WI38 (cell line): Measurements from ENCODE around the gene CDC7.

Experiments used
- H3K4me3 ChIP-seq: 2 replicates; pipeline ENCODE4 v1.5.1; 2011; ENCODE audit warnings: low read depth, mild to moderate bottlenecking, control low read depth, low read length
- TF ChIP-seq, protein P1 (sequence below): IDR thresholded peaks from 2 replicates; pipeline ENCODE4 v1.5.1; 2012; ENCODE audit warnings: low read depth, mild to moderate bottlenecking, control low read depth, low read length

Gene CDC7

DNA sequence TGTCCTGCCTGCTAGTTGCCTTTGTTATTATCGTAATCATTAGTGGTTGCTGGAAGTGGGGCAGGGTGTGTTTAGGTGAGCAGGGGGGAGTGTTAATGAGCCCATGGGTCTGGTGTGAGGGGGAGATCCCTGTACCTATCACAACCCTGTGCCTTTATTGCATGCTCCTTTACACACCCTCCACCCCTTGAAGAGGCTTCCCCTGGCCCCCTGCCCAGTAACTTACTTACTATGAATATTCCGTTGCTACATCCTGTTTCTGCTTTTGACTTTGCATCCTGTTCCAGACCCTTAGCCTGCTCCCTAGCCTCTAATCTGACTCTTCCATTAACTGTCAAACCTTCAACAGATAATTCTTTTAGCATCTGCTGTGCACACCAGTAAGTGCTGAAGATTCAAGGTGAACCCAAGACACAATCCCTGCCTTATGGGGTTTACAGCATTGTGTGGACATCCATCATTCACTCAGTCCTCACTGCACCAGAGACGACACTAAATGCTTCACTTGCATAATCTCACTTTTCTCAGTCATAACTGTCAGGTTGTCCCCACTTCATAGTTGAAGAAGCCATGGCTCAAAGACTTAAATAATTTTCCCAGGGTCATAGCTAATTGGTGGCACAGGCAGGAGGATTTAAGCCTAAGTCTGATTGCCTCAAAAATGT is 47.9 kb downstream of the CDC7 start:
- TF ChIP-seq, protein P1, sequence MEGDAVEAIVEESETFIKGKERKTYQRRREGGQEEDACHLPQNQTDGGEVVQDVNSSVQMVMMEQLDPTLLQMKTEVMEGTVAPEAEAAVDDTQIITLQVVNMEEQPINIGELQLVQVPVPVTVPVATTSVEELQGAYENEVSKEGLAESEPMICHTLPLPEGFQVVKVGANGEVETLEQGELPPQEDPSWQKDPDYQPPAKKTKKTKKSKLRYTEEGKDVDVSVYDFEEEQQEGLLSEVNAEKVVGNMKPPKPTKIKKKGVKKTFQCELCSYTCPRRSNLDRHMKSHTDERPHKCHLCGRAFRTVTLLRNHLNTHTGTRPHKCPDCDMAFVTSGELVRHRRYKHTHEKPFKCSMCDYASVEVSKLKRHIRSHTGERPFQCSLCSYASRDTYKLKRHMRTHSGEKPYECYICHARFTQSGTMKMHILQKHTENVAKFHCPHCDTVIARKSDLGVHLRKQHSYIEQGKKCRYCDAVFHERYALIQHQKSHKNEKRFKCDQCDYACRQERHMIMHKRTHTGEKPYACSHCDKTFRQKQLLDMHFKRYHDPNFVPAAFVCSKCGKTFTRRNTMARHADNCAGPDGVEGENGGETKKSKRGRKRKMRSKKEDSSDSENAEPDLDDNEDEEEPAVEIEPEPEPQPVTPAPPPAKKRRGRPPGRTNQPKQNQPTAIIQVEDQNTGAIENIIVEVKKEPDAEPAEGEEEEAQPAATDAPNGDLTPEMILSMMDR: no peak
- no peak overlapping the region for H3K4me3 ChIP-seq

DNA sequence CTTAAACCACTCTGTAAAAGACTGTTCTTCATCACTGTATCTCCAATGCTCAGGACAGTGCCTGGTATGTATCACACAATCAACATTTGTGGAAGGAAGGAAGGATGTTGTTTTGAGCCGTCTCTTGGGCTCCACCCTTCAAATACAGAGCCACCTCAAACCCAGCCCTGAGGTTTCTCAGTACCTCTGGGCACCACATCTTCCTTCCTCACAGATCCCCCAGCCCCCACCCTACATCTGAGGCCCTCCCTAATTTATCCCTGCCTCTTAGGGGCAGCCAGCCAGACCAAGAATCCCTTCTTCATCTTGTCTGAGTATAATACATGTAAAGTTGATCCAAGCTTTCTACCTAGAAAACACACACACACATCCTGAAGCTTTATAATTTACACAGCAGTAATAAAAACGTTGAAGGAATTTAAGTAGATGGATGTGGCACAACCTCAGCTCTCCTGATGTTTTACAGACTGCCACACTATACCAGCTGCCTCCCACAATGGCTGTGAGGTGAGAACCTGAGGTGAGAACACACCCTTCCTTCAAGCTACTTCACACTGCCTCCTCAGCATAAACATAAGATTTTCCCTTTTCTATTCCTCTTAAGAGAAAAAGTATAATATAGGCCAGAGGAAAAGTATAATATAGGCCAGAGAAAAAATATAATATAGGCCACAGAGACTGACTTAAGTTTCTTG is 48.5 kb downstream of the CDC7 start:
- no peak overlapping the region for H3K4me3 ChIP-seq

DNA sequence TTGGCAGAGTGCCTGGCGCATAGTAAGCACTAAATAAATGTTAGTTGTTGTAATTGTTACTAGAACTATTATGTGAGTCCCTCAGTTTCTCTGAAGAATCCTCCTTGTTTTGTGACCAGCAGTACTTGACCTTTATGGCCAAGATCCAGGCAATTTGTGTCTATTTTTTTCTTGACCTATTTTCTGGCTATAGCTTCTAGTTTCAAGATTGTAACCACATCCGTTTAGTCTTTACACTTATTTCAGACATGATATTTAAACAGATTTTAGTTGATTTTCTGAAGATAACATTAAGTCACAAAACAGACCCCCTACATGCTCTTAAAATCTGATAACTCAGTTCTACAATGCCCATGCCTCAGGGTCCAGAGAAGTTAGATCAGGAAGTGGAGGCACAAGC is 50.3 kb downstream of the CDC7 start:
- TF ChIP-seq, protein P1: no peak
- no peak overlapping the region for H3K4me3 ChIP-seq

More for the DNA sequence above, 48.5 kb downstream of the CDC7 start:
- TF ChIP-seq, protein P1: no peak

DNA sequence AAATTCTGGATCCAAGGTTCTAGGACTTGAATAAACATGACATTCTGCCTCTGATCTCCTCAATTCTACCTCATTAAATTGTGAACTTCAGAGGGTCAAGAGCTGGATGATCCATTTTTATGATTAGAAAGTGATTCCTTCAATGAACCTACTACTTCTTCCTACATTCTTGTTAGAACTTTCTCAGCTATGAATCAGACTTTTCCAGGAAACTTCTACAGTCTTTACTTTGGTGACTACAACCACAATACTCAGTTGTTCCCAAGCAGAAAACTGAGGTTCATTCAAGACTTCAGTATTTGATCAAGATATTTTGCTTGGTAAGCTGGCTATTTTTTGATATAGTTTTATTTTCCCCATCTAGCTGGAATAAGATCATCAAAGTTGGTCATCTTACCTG is 51.4 kb downstream of the CDC7 start:
- TF ChIP-seq, protein P1: no peak
- H3K4me3 ChIP-seq: no peak overlapping the region

DNA sequence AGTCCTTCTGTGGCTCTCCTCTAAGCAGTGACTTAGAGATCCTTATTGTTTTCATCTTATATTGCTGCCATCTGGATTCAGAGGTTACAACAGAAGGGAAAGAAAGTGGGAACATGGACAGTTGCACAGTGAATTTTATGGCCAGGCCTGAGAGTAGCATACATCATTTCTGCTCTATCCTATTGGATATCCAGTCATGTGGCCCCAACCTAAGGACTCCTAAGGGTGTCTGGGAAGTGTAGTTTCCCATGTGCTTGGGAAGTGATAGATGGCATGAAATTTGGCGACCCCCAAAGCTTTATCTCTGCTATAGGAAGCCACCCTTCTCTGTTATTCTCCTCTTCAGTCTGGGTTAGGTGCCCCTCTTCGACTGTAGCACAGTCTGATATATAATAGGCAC is 51.9 kb downstream of the CDC7 start:
- TF ChIP-seq, protein P1: no peak

DNA sequence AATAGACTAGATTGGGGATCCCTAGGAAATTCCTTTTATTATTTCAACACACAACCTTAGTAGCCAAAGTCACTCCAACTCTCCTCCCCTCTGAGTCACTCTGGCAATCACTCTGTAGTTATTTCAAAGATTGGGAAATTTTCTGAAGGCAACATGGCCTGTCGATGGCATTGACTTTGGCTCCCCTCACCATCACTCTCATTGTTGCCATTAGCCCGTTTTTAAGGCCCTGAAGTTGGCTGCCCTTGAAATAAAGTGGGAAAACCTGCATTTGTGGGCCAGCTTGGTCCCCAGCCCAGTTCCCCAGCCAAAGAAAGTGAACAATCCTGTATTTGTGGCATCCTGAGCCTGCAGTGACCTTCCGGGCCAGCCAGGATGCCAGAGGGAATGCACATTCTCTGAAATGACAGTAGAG is 52.5 kb downstream of the CDC7 start:
- TF ChIP-seq, protein P1: no peak
- H3K4me3 ChIP-seq: no peak overlapping the region

More for the DNA sequence above, 51.9 kb downstream of the CDC7 start:
- no peak overlapping the region for H3K4me3 ChIP-seq

DNA sequence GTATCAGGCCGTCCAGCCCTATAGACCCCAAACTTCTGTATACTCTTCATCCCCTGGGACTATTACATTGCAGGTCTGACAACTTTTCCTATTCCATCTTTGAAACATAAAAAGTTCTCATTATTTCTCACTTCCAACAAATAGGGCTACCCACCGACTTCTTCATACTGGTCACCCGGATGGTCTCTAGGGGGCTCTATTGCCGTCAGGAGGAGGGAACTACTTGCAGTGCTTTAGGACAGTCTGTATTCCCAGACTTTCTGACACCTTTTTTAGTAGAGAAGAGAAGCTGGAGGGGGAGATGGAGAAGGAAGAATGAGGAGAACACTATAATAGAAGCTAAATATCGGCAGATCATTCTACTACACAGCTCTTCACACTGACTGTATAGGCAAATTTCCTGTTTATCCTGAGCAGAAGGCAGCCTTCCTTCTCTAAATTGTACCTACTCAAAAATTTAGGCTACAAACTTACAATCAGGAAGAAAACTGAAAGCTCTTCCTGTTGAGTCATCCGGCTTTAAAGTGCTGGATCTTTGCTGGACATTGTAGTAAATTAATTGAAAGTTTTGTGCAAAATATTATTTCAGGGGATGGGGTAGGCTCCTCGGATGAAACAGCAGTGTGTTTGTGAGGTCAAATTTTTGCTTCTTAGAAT is 54.6 kb downstream of the CDC7 start:
- TF ChIP-seq, protein P1: no peak

More for the DNA sequence above, 54.6 kb downstream of the CDC7 start:
- H3K4me3 ChIP-seq: no peak overlapping the region
